Aorta (tissue), 5 donors: Measurements from ENCODE around the gene ACKR1. TPM values are rescaled to one million over a fixed set of nuclear protein-coding genes. Genes with fewer than 3 reads are reported as not detected.

ENCODE experiments used
- ATAC-seq: fragments of 200-7000 bp; cut with Tn5 transposase; one replicate; pipeline ENCODE4 v1.9.1; 2022; ENCODE audit warnings: moderate library complexity; ENCODE audit not compliant: low FRiP score
- DNase-seq, 2 donors: peaks; one replicate each; pipeline ENCODE4 v3.0.0-alpha.2; 2020
- H3K27ac ChIP-seq, 2 donors: one replicate each; pipeline ENCODE4 v1.5.1; 2013; ENCODE audit warnings: low read length in 2 of 2, mild to moderate bottlenecking in 2 of 2, moderate library complexity in 2 of 2, control low read depth in 1 of 2, inconsistent platforms in 1 of 2, low read depth in 1 of 2
- H3K27me3 ChIP-seq, 2 donors: one replicate each; pipeline ENCODE4 v1.6.1; 2013; ENCODE audit warnings: control low read depth in 1 of 2, low read length in 1 of 2, mild to moderate bottlenecking in 1 of 2, moderate library complexity in 1 of 2; ENCODE audit not compliant: insufficient read depth in 2 of 2, control insufficient read depth in 1 of 2
- H3K36me3 ChIP-seq, 2 donors: one replicate each; pipeline ENCODE4 v1.6.1; 2013; ENCODE audit warnings: control low read depth in 1 of 2, low read length in 1 of 2, mild to moderate bottlenecking in 1 of 2; ENCODE audit not compliant: insufficient read depth in 2 of 2, control insufficient read depth in 1 of 2
- H3K4me1 ChIP-seq, 2 donors: one replicate each; pipeline ENCODE4 v1.6.1; 2013; ENCODE audit warnings: low read length in 2 of 2, control low read depth in 1 of 2, mild to moderate bottlenecking in 1 of 2, moderate library complexity in 1 of 2; ENCODE audit not compliant: insufficient read depth in 2 of 2, control insufficient read depth in 1 of 2
- H3K4me3 ChIP-seq, 2 donors: one replicate each; pipeline ENCODE4 v1.5.1; 2013; ENCODE audit warnings: low read length in 2 of 2, control low read depth in 1 of 2, mild to moderate bottlenecking in 1 of 2
- H3K9me3 ChIP-seq: one replicate; pipeline ENCODE4 v1.6.1; 2013; ENCODE audit warnings: mild to moderate bottlenecking, low read length; ENCODE audit not compliant: control insufficient read depth
- WGBS, 2 donors: extraction: QIAGEN DNeasy Blood & Tissue Kit; methylation state at CpG; one replicate each; pipeline ENCODE4 v1.1.7; 2013; 5-methylcytosine and 5-hydroxymethylcytosine counted together
- intact Hi-C, 2 donors: fragments of 100-400 bp; cut with DNase I; formaldehyde crosslinking; loops; one replicate each; pipeline versions ENCODE4 v1.14.2 to v1.15.0; 2022
- polyA plus RNA-seq, 2 donors: library from polyadenylated mRNA; stranded (reverse); fragments of 200-250 nt; gene quantifications; one replicate each; pipeline ENCODE4 v1.2.3, GENCODE V29; 2013
- total RNA-seq, 2 donors: library from RNA; stranded (reverse); fragmentation: NEBNext Ultra II Directional; extraction: Animal tissue kit (Norgen Biotek cat#: 25700); gene quantifications; one replicate each; pipeline ENCODE4 v1.2.1, GENCODE V29; 2021
- donor health status: healthy with polysubstance abuse.
- donor health status: Bipolar disorder and iron deficiency.
- donor health status: DM: no; HTN: no; CAD: no.
- donor health status: DM: no; HTN: no; CAD: no.
- donor health status: DM: yes; HTN: yes; CAD: no.

ACKR1 gene
- total and polyA plus RNA-seq, 4 donors: 1.4 to 226 (median 77.1) TPM

DNA sequence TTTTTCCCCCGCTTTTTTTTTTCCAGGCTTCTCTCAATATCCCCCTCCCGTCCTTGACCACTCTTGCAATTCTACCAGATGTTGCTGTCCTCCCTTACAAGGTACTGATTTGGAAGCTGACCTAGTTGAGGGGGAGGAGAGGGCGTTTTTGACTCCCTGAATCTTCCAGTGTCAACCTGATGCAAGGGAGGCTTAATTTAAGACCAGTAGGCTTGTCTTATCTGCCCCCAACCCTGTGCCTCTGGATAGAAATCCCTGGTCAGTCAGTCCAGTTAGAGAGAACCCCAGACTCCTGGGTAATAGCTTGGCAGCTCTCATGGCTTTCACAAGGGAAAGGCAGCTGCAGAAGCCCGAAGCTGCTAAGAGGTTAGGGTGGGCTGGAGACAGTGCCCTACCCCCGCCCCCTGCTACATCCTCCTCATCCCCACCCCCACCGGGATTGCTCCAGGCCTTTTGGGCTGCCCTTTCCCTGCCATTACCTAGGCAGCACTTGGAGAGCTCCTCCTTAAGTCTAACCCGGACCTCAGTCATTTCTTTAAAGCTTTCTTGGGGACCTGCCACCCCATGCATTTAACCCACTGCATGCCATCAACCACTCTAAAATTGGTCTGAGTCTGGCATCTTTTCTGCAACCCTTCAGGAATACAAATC, 3.6 kb downstream of the ACKR1 start:
- 2 to 4% methylated on average over 7 of the region's 7 CpGs for WGBS, 2 donors
- Histone ChIP-seq H3K4me1 (no peaks in the 10 kb centered on the region), H3K27ac (no peak overlapping the region), H3K4me3 (no peak overlapping the region), H3K9me3 (no peaks in the 10 kb centered on the region), H3K27me3 (no peaks in the 10 kb centered on the region), H3K36me3 (no peaks in the 10 kb centered on the region)
- no peak for DNase-seq
- ATAC-seq: no peak
- intact Hi-C loops: no loop called here

- 77 to 78% methylated on average over 7 of the region's 7 CpGs for WGBS, 2 donors
- no peak overlapping the region for H3K27ac ChIP-seq
- H3K27me3 ChIP-seq: no peaks in the 10 kb centered on the region
- intact Hi-C loops: no loop called here
- H3K4me1 ChIP-seq: no peaks in the 10 kb centered on the region
- no peak overlapping the region for H3K4me3 ChIP-seq
- ATAC-seq (no peak), DNase-seq (no peak)
- H3K9me3 ChIP-seq: no peaks in the 10 kb centered on the region
- no peaks in the 10 kb centered on the region for H3K36me3 ChIP-seq
These were observed 4.4 kb downstream of the ACKR1 start for GRCh38 chr1:159209061-159209460.

DNA sequence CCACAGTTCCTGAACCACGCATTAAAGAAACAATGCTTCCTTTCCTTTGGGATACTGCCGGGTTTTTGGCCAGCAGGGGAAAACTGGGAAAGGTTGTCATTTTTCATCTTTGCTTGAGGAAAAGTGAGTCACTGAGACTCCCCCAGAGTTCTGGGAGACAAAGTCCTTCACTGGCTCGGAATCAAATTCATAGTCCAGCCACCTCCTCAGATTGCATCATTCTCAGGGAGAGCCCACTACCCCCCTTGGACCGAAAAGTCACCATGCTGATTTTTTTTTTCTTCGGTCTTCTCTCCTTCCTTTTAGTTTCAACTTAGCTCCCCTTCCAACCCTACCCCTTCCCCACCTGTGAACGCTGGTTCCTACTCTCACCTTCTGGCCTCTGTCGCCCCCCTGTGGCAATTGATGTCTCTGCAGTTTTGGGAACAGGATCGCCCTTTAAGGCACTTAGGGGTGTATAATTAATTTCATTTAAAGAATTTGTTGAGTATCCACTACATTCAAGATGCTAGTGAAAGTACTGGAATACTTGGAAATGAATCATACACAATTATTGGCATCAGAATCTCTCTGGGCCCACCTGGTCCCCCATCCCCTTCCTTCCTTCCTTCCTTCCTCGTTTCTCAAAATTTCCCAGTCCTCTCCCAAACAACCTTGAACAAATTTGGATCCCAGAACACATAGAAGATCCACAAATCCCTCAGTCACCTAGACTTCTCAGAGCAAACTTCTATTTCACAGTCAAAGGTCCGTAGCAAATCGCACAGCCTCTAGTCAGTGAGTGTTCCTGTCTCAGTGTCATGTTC, 6.9 kb downstream of the ACKR1 start:
- Histone ChIP-seq H3K9me3 (no peaks in the 10 kb centered on the region), H3K27me3 (no peaks in the 10 kb centered on the region), H3K4me3 (no peak overlapping the region), H3K36me3 (no peaks in the 10 kb centered on the region), H3K4me1 (no peaks in the 10 kb centered on the region), H3K27ac (no peak overlapping the region)
- 27 to 34% methylated on average over 11 of the region's 11 CpGs for WGBS, 2 donors
- ATAC-seq (no peak), DNase-seq (no peak)
- intact Hi-C loops: loop anchor here (5.0 kb wide), 1 partner anchor 49 kb away; no protein-coding TSS in a partner anchor

- 75 to 76% methylated on average over 4 of the region's 4 CpGs for WGBS, 2 donors
- no peaks in the 10 kb centered on the region for H3K9me3 ChIP-seq
- H3K27me3 ChIP-seq: no peaks in the 10 kb centered on the region
- no peaks in the 10 kb centered on the region for H3K4me1 ChIP-seq
- ATAC-seq (no peak), DNase-seq (no peak)
- H3K27ac ChIP-seq: no peak overlapping the region
- intact Hi-C loops: loop anchor here (5.0 kb wide), 1 partner anchor 50 kb away; no protein-coding TSS in a partner anchor
- no peaks in the 10 kb centered on the region for H3K36me3 ChIP-seq
- no peak overlapping the region for H3K4me3 ChIP-seq
These were observed 7.9 kb downstream of the ACKR1 start for GRCh38 chr1:159212596-159212995.

GRCh38 chr1:159214149-159214760, 9.6 kb downstream of the ACKR1 start:
- Histone ChIP-seq H3K9me3 (no peaks in the 10 kb centered on the region), H3K27me3 (no peaks in the 10 kb centered on the region), H3K4me3 (no peak overlapping the region), H3K27ac (no peak overlapping the region), H3K4me1 (no peaks in the 10 kb centered on the region), H3K36me3 (no peaks in the 10 kb centered on the region)
- ATAC-seq (peak; percentile 73), DNase-seq (no peak)
- 5 to 6% methylated on average over 5 of the region's 5 CpGs for WGBS, 2 donors
- intact Hi-C loops: loop anchor here (5.0 kb wide), 1 partner anchor 52 kb away; no protein-coding TSS in a partner anchor

DNA sequence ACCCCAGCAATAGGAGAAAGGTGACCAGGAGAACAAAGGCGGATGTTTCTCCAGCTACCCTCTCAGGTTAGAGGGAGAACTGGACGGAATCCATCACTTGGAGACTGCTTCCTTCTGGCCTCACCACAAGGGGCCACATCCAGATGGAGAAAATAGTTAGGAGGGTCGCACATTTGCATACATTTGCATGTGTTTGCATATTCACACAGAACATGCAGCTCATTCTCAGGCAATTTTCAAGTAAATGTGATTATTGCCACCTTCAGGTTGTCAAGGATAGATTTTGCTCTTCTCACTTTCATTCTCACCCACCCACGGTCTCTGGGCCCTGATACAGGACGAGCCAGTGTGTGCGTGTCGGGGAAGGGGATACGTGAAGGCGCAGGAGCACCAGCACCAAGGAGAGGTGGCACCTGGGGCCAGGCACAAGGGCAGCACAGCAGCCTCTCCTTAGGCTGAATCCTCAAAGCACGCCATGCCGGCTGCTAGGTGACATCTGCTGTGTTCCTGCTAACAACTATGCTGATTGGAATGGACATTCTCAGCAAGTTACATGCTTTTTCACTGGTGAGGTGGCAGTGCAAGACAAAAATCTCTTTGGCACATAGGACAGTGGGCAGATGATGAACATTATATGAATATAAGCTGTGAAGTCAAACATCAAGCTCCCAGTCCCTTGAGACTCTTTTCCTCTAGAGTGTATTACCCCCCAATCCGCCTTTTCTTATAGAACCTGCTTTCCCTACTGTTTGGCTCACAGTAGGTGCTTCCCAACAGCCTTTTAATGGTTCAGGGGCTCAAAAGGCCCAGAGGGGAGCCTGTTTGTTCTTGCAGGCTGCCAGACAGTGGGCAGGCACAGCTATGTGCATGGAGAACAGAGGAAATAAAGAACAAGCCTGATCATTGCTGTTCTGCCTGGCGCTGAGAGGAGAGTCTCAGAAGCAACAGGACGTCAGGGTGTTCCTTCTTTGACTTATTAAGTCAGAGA, 14.3 kb downstream of the ACKR1 start:
- no peak overlapping the region for H3K4me3 ChIP-seq
- intact Hi-C loops: no loop called here
- WGBS, 2 donors: 25 to 34% methylated on average over 14 of the region's 14 CpGs
- no peaks in the 10 kb centered on the region for H3K36me3 ChIP-seq
- no peak for DNase-seq
- H3K27me3 ChIP-seq: no peaks in the 10 kb centered on the region
- H3K9me3 ChIP-seq: no peaks in the 10 kb centered on the region
- no peaks in the 10 kb centered on the region for H3K4me1 ChIP-seq
- no peak for ATAC-seq
- no peak overlapping the region for H3K27ac ChIP-seq

GRCh38 chr1:159222075-159222865, 17.6 kb downstream of the ACKR1 start:
- no peak overlapping the region for H3K4me3 ChIP-seq
- DNase-seq (no peak), ATAC-seq (no peak)
- H3K4me1 ChIP-seq: no peaks in the 10 kb centered on the region
- no peaks in the 10 kb centered on the region for H3K36me3 ChIP-seq
- 84 to 90% methylated on average over 5 of the region's 5 CpGs for WGBS, 2 donors
- H3K27me3 ChIP-seq: no peaks in the 10 kb centered on the region
- H3K9me3 ChIP-seq: peaks cover 1% of the 10 kb centered on the region
- intact Hi-C loops: no loop called here
- H3K27ac ChIP-seq: no peak overlapping the region
